Measurements from ENCODE around the gene NIPAL1. TPM values are rescaled to one million over a fixed set of nuclear protein-coding genes. Genes with fewer than 3 reads are reported as not detected.

Gene NIPAL1
- total RNA-seq, 1 experiment from 2014 or later, result 7.1 TPM

DNA sequence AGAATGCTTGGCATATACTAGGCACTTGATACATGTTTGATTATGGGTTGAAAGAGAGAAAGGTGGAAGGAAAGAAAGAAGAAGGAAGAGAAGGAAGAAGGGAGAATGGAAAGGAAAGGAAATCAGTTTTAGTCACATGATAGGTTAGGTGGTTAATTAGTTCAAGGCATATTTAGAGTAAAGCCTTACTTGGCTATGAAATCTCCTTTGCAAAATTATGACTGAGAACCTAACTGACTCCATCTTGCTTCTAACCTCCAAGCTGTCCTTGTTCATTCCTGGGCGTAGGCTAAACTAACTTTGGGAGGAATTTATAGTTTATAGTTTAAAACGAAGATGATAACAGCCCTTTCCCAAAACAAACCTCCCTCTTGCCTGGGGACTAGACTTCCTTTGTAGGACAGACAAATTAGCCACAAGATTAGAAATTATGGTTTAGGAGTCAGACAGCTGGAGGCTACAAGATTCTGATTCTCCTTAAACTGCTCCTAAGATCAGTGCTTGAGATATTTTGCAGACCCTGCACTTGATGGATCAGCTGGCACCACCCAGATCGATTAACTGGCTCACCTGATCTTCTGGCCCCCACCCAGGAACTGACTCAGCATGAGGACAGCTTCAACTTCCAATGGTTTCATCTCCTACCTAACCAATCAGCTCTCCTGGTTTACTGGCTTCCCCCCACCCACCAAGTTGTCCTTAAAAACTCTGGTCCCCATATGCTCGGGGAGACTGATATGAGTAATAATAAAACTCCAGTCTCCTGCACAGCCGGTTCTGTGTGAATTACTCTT lies 62.5 kb downstream of the NIPAL1 start (continued):
- TF ChIP-seq E2F5 (CRISPR knock-in tag; IDR thresholded peaks at IDR 0.05) (no peak), FOXK1 (CRISPR knock-in tag; IDR thresholded peaks at IDR 0.05) (no peak), NFYB (CRISPR knock-in tag; conservative IDR thresholded peaks at IDR 0.05; ENCODE audit: low read depth) (no peak), HMGA2 (CRISPR knock-in tag; IDR thresholded peaks at IDR 0.05) (no peak), MXD4 (CRISPR knock-in tag; IDR thresholded peaks at IDR 0.05; ENCODE audit: borderline replicate concordance) (no peak)

DNA sequence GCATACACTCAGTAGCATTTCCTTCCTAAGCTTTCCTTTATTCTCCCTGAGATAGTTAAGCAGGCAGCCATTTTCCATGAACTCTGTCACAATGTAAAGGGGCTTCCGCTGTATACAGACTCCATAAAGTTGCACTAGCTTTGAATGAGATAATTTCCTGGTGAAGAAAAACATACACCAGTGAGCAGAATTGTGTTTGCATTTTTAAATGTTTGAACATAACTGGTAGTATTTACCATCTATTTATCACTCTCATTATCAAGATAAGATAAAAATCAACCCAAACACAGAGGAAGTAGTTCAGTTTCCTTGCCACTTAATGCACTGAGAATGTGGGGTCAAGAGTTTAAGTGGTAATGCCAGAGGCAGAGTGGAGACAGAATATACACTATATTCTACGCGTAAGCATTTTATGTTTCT lies 63.4 kb downstream of the NIPAL1 start:
- Mint-ChIP-seq H3K36me3 (no peaks in the 10 kb centered on the region), H3K4me3 (no peak overlapping the region), H3K27ac (no peak overlapping the region), H3K4me1 (peaks cover 3% of the 10 kb centered on the region; the same call in 1 of the 2 replicates), H3K9me3 (no peaks in the 10 kb centered on the region), H3K27me3 (ENCODE audit: low read depth) (no peaks in the 10 kb centered on the region)
- no peak for TF ChIP-seq CREM (CRISPR knock-in tag; IDR thresholded peaks at IDR 0.05)
- TF ChIP-seq, protein P1, sequence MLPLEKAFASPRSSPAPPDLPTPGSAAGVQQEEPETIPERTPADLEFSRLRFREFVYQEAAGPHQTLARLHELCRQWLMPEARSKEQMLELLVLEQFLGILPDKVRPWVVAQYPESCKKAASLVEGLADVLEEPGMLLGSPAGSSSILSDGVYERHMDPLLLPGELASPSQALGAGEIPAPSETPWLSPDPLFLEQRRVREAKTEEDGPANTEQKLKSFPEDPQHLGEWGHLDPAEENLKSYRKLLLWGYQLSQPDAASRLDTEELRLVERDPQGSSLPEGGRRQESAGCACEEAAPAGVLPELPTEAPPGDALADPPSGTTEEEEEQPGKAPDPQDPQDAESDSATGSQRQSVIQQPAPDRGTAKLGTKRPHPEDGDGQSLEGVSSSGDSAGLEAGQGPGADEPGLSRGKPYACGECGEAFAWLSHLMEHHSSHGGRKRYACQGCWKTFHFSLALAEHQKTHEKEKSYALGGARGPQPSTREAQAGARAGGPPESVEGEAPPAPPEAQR (CRISPR knock-in tag; IDR thresholded peaks at IDR 0.05), result no peak
- TF ChIP-seq, protein P2, sequence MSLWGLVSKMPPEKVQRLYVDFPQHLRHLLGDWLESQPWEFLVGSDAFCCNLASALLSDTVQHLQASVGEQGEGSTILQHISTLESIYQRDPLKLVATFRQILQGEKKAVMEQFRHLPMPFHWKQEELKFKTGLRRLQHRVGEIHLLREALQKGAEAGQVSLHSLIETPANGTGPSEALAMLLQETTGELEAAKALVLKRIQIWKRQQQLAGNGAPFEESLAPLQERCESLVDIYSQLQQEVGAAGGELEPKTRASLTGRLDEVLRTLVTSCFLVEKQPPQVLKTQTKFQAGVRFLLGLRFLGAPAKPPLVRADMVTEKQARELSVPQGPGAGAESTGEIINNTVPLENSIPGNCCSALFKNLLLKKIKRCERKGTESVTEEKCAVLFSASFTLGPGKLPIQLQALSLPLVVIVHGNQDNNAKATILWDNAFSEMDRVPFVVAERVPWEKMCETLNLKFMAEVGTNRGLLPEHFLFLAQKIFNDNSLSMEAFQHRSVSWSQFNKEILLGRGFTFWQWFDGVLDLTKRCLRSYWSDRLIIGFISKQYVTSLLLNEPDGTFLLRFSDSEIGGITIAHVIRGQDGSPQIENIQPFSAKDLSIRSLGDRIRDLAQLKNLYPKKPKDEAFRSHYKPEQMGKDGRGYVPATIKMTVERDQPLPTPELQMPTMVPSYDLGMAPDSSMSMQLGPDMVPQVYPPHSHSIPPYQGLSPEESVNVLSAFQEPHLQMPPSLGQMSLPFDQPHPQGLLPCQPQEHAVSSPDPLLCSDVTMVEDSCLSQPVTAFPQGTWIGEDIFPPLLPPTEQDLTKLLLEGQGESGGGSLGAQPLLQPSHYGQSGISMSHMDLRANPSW (CRISPR knock-in tag; conservative IDR thresholded peaks at IDR 0.05; ENCODE audit: low read depth), result no peak
- TF ChIP-seq TP53 (CRISPR knock-in tag; IDR thresholded peaks at IDR 0.05), result no peak
- no peak for TF ChIP-seq ATF1 (CRISPR knock-in tag; IDR thresholded peaks at IDR 0.05)
- ChIA-PET CTCF (no interaction called here), POLR2A (no interaction called here)
- no peak for DNase-seq (ENCODE audit: low spot score)
- ATAC-seq, result no peak

GRCh38 chr4:48081196-48081595 lies 64.6 kb downstream of the NIPAL1 start:
- DNase-seq (ENCODE audit: low spot score), result no peak
- Mint-ChIP-seq H3K27me3 (ENCODE audit: low read depth) (no peaks in the 10 kb centered on the region; the same call in 1 of the 2 replicates), H3K36me3 (no peaks in the 10 kb centered on the region), H3K9me3 (peaks cover 4% of the 10 kb centered on the region; the same call in 1 of the 2 replicates), H3K27ac (no peak overlapping the region), H3K4me3 (no peak overlapping the region), H3K4me1 (peaks cover 3% of the 10 kb centered on the region; the same call in 1 of the 2 replicates)
- ChIA-PET CTCF (no interaction called here), POLR2A (no interaction called here)
- ATAC-seq, result no peak
- TF ChIP-seq SMAD3 (CRISPR knock-in tag; IDR thresholded peaks at IDR 0.05; ENCODE audit: borderline replicate concordance) (no peak), ZNF423 (CRISPR knock-in tag; IDR thresholded peaks at IDR 0.05) (no peak), ZNF396 (CRISPR knock-in tag; IDR thresholded peaks at IDR 0.05; ENCODE audit: borderline replicate concordance) (no peak), USF2 (CRISPR knock-in tag; IDR thresholded peaks at IDR 0.05) (no peak), ESRRA (CRISPR knock-in tag; IDR thresholded peaks at IDR 0.05; ENCODE audit: borderline replicate concordance) (no peak)
- TF ChIP-seq, protein P3, sequence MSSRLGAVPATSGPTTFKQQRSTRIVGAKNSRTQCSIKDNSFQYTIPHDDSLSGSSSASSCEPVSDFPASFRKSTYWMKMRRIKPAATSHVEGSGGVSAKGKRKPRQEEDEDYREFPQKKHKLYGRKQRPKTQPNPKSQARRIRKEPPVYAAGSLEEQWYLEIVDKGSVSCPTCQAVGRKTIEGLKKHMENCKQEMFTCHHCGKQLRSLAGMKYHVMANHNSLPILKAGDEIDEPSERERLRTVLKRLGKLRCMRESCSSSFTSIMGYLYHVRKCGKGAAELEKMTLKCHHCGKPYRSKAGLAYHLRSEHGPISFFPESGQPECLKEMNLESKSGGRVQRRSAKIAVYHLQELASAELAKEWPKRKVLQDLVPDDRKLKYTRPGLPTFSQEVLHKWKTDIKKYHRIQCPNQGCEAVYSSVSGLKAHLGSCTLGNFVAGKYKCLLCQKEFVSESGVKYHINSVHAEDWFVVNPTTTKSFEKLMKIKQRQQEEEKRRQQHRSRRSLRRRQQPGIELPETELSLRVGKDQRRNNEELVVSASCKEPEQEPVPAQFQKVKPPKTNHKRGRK (CRISPR knock-in tag; IDR thresholded peaks at IDR 0.05; ENCODE audit: borderline replicate concordance), result no peak
- TF ChIP-seq, protein P4, sequence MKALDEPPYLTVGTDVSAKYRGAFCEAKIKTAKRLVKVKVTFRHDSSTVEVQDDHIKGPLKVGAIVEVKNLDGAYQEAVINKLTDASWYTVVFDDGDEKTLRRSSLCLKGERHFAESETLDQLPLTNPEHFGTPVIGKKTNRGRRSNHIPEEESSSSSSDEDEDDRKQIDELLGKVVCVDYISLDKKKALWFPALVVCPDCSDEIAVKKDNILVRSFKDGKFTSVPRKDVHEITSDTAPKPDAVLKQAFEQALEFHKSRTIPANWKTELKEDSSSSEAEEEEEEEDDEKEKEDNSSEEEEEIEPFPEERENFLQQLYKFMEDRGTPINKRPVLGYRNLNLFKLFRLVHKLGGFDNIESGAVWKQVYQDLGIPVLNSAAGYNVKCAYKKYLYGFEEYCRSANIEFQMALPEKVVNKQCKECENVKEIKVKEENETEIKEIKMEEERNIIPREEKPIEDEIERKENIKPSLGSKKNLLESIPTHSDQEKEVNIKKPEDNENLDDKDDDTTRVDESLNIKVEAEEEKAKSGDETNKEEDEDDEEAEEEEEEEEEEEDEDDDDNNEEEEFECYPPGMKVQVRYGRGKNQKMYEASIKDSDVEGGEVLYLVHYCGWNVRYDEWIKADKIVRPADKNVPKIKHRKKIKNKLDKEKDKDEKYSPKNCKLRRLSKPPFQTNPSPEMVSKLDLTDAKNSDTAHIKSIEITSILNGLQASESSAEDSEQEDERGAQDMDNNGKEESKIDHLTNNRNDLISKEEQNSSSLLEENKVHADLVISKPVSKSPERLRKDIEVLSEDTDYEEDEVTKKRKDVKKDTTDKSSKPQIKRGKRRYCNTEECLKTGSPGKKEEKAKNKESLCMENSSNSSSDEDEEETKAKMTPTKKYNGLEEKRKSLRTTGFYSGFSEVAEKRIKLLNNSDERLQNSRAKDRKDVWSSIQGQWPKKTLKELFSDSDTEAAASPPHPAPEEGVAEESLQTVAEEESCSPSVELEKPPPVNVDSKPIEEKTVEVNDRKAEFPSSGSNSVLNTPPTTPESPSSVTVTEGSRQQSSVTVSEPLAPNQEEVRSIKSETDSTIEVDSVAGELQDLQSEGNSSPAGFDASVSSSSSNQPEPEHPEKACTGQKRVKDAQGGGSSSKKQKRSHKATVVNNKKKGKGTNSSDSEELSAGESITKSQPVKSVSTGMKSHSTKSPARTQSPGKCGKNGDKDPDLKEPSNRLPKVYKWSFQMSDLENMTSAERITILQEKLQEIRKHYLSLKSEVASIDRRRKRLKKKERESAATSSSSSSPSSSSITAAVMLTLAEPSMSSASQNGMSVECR (CRISPR knock-in tag; IDR thresholded peaks at IDR 0.05; ENCODE audit: borderline replicate concordance), result no peak
- TF ChIP-seq, protein P5, sequence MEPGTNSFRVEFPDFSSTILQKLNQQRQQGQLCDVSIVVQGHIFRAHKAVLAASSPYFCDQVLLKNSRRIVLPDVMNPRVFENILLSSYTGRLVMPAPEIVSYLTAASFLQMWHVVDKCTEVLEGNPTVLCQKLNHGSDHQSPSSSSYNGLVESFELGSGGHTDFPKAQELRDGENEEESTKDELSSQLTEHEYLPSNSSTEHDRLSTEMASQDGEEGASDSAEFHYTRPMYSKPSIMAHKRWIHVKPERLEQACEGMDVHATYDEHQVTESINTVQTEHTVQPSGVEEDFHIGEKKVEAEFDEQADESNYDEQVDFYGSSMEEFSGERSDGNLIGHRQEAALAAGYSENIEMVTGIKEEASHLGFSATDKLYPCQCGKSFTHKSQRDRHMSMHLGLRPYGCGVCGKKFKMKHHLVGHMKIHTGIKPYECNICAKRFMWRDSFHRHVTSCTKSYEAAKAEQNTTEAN (CRISPR knock-in tag; IDR thresholded peaks at IDR 0.05), result no peak
